Coronary artery (tissue), 2 donors: ENCODE results near the gene GRIK3.

ENCODE experiments used
- DNase-seq: peaks from one replicate; pipeline ENCODE4 v3.0.0-alpha.2; 2017; ENCODE audit warnings: low spot score
- H3K27ac ChIP-seq, 2 donors: fragments of 200-600 bp; sonication (generic); one replicate each; pipeline ENCODE4 v1.5.1; 2016 to 2019
- H3K4me3 ChIP-seq: fragments of 200-600 bp; sonication (generic); 2 replicates; pipeline ENCODE4 v1.5.1; 2016; ENCODE audit warnings: mild to moderate bottlenecking, moderate library complexity
- TF ChIP-seq, protein P1 (sequence below): fragments of 200-600 bp; sonication (generic); IDR thresholded peaks from one replicate; pipeline ENCODE4 v1.5.1; 2019; ENCODE audit warnings: antibody characterized with exemption

The GRIK3 gene

GRCh38 chr1:36963006-36963405 is 71.3 kb downstream of the GRIK3 start:
- TF ChIP-seq, protein P1, sequence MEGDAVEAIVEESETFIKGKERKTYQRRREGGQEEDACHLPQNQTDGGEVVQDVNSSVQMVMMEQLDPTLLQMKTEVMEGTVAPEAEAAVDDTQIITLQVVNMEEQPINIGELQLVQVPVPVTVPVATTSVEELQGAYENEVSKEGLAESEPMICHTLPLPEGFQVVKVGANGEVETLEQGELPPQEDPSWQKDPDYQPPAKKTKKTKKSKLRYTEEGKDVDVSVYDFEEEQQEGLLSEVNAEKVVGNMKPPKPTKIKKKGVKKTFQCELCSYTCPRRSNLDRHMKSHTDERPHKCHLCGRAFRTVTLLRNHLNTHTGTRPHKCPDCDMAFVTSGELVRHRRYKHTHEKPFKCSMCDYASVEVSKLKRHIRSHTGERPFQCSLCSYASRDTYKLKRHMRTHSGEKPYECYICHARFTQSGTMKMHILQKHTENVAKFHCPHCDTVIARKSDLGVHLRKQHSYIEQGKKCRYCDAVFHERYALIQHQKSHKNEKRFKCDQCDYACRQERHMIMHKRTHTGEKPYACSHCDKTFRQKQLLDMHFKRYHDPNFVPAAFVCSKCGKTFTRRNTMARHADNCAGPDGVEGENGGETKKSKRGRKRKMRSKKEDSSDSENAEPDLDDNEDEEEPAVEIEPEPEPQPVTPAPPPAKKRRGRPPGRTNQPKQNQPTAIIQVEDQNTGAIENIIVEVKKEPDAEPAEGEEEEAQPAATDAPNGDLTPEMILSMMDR, result no peak
- Histone ChIP-seq H3K27ac (no peak overlapping the region), H3K4me3 (no peak overlapping the region)
- no peak for DNase-seq

- no peak for DNase-seq
- Histone ChIP-seq H3K27ac (no peak overlapping the region), H3K4me3 (no peak overlapping the region)
- TF ChIP-seq, protein P1, result no peak
Measured at GRCh38 chr1:36961062-36961615, 73.2 kb downstream of the GRIK3 start.

GRCh38 chr1:36956570-36956969 is 77.7 kb downstream of the GRIK3 start:
- DNase-seq, result no peak
- TF ChIP-seq, protein P1, result no peak
- no peak overlapping the region for H3K27ac ChIP-seq

GRCh38 chr1:36955016-36955415 is 79.3 kb downstream of the GRIK3 start:
- TF ChIP-seq, protein P1, result no peak
- Histone ChIP-seq H3K27ac (no peak overlapping the region), H3K4me3 (no peak overlapping the region)
- DNase-seq, result no peak

More at GRCh38 chr1:36956570-36956969, 77.7 kb downstream of the GRIK3 start:
- no peak overlapping the region for H3K4me3 ChIP-seq

DNA sequence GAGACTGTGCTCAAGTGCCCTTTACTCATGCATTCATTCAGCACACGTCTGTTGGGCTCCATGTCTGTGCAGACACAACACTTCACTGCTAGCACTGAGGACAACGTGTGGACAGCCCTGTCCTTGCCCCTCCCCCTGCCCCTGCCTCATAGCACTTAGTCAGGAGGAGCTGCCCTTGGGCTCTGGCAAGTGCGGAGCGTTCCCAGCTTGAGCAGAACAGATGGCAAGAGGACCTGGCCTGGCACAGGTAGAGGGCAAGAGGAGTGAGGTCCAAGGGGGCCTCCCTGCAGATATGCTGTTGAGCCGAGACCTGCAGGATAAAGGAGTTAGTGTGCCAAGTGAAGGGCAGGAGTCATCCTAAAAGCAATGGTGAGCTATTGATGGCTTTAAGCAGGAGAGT is 81.3 kb downstream of the GRIK3 start:
- no peak overlapping the region for H3K27ac ChIP-seq
- H3K4me3 ChIP-seq, result no peak overlapping the region
- TF ChIP-seq, protein P1, result no peak
- no peak for DNase-seq

DNA sequence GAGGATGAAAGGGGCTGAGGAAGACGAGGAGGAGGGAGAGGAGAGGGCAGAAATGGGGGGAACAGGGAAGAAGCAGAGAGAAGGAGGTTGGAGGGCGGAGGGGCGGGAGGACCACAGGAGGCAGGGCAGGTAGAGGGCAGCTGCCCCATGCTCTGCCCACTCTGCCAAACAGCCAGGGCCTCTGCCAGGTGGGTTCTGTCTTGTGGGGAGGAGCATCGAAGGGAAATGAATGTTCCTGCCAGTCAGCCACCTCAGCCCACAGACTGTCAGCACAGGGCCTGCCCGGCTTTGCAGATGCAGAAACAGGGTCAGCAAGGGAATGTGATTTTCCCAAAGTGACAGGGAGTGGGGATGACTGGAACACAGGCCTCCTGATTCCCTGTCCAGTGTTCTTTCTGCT is 82.6 kb downstream of the GRIK3 start:
- H3K27ac ChIP-seq, result no peak overlapping the region
- no peak for DNase-seq
- TF ChIP-seq, protein P1, result no peak
- H3K4me3 ChIP-seq, result no peak overlapping the region

GRCh38 chr1:36951292-36951750 is 83.0 kb downstream of the GRIK3 start:
- Histone ChIP-seq H3K4me3 (no peak overlapping the region), H3K27ac (no peak overlapping the region)
- DNase-seq, result no peak
- TF ChIP-seq, protein P1, result no peak
